ENCODE measurements around the gene ABCB11. TPM values are rescaled to one million over a fixed set of nuclear protein-coding genes. Genes with fewer than 3 reads are reported as not detected.

Gene ABCB11
- total and polyA plus RNA-seq, 2 of the 4 experiments (the other 2 are of a cell fraction), result not detected

- ChIA-PET POLR2A (ENCODE audit: unreplicated experiment) (no interaction called here), CTCF (no interaction called here)
- no peak overlapping the region for H2AFZ ChIP-seq (replicated peaks; ENCODE audit: low read length, poor library complexity)
- H2BK20ac ChIP-seq (ENCODE audit: low read depth, low read length), result no peak overlapping the region
- dilution Hi-C loops (cut with HindIII; ENCODE audit: low sequenced_read_pairs, unreplicated experiment), result no loop called here
- DNase-seq (no peak), ATAC-seq (ENCODE audit: low read depth) (no peak)
- H3K27me3 ChIP-seq (ENCODE audit: control insufficient read depth, insufficient read depth, low read length), result peaks cover 4% of the 10 kb centered on the region; the same call in 1 of the 2 replicates
- H3K56ac ChIP-seq (ENCODE audit: extremely low read depth, insufficient read depth, low read length), result no peak overlapping the region
- H4K91ac ChIP-seq (ENCODE audit: insufficient read depth, low read depth, low read length), result no peak overlapping the region
- H3K9ac ChIP-seq (ENCODE audit: low read depth, low read length), result no peak overlapping the region
- in situ Hi-C loops (cut with MboI; ENCODE audit: low sequenced_read_pairs), result no loop called here
- no peak overlapping the region for H3K4me3 ChIP-seq (ENCODE audit: insufficient read depth, low read depth, low read length)
- TF ChIP-seq CTCF (conservative IDR thresholded peaks at IDR 0.05; ENCODE audit: low read depth, low read length) (no peak), NFE2L2 (IDR thresholded peaks at IDR 0.05; ENCODE audit: low read depth, low read length) (no peak), POLR2A (IDR thresholded peaks at IDR 0.05; ENCODE audit: low read depth, low read length) (no peak), RAD21 (IDR thresholded peaks at IDR 0.05; ENCODE audit: low read length) (no peak), CHD1 (IDR thresholded peaks at IDR 0.05; ENCODE audit: low read depth, low read length) (no peak), MAZ (IDR thresholded peaks at IDR 0.05; ENCODE audit: borderline replicate concordance, low read depth, low read length) (no peak), RFX5 (IDR thresholded peaks at IDR 0.05; ENCODE audit: low read depth, low read length) (no peak)
- H4K5ac ChIP-seq (ENCODE audit: low read depth, low read length), result no peak overlapping the region
- intact Hi-C loops (cut with micrococcal nuclease), result no loop called here
- H3K4me2 ChIP-seq (ENCODE audit: low read depth, low read length), result no peak overlapping the region
- no TSS peak for BruUV-seq (replicated peaks)
- no peaks in the 10 kb centered on the region for H3K9me3 ChIP-seq (ENCODE audit: control insufficient read depth, insufficient read depth, low read length)
- H4K8ac ChIP-seq (ENCODE audit: low read depth in 2 of 2, low read length in 2 of 2), result no peak overlapping the region
- H3K27ac ChIP-seq (ENCODE audit: insufficient read depth, low read length), result no peak overlapping the region
- H3K18ac ChIP-seq (ENCODE audit: low read depth, low read length), result no peak overlapping the region
- H3K23ac ChIP-seq (ENCODE audit: low read depth, low read length), result no peak overlapping the region
- no peaks in the 10 kb centered on the region for H3K36me3 ChIP-seq (ENCODE audit: control insufficient read depth, insufficient read depth, low read length)
- H3K9me1 ChIP-seq (ENCODE audit: insufficient read depth, low read length), result no peaks in the 10 kb centered on the region
- no peak overlapping the region for H3K14ac ChIP-seq (replicated peaks; ENCODE audit: low read depth, low read length)
- H2AK5ac ChIP-seq (ENCODE audit: low read depth, low read length), result no peak overlapping the region
- no peak overlapping the region for H2BK15ac ChIP-seq (ENCODE audit: low read depth, low read length)
- no peak overlapping the region for H2BK5ac ChIP-seq (ENCODE audit: low read depth, low read length, poor library complexity, severe bottlenecking)
- no peak overlapping the region for H2BK120ac ChIP-seq (ENCODE audit: low read depth, low read length)
- no peaks in the 10 kb centered on the region for H4K20me1 ChIP-seq (ENCODE audit: insufficient read depth, low read length)
- no peaks in the 10 kb centered on the region for H3K79me1 ChIP-seq (ENCODE audit: low read depth in 1 of 2, low read length in 2 of 2)
- H3K4ac ChIP-seq (ENCODE audit: low read depth, low read length), result no peak overlapping the region
- no peaks in the 10 kb centered on the region for H3K4me1 ChIP-seq (ENCODE audit: control insufficient read depth, insufficient read depth, low read length)
- H2AK9ac ChIP-seq (replicated peaks; ENCODE audit: low read depth, low read length, poor library complexity), result no peak overlapping the region
- WGBS, 2 experiments (ENCODE audit: extremely low coverage in 2 of 2, insufficient read length in 1 of 2), result 0% methylated on average over 1 of the region's 3 CpGs; no CpG with 5 or more reads in 1 of the 2 experiments
Measured at GRCh38 chr2:168929031-168929430, 102.1 kb downstream of the ABCB11 start.

Data from IMR-90 (cell line).